Measurements from ENCODE around the gene CAMKMT.

Gene CAMKMT

GRCh38 chr2:44805401-44806235, 443.9 kb downstream of the CAMKMT start:
- in situ Hi-C loops (cut with HindIII; ENCODE audit: low sequenced_read_pairs): no loop called here
- H3K4me3 ChIP-seq (ENCODE audit: low read depth, low read length): no peak overlapping the region
- no peak for TF ChIP-seq CTCF (IDR thresholded peaks at IDR 0.05; ENCODE audit: low read depth, low read length)
- no peak for DNase-seq (ENCODE audit: low read depth, low spot score)

GRCh38 chr2:44807201-44808025, 445.7 kb downstream of the CAMKMT start:
- TF ChIP-seq CTCF (IDR thresholded peaks at IDR 0.05; ENCODE audit: low read depth, low read length): no peak
- in situ Hi-C loops (cut with HindIII; ENCODE audit: low sequenced_read_pairs): no loop called here
- H3K4me3 ChIP-seq (ENCODE audit: low read depth, low read length): no peak overlapping the region
- peak; percentile 3 for DNase-seq (ENCODE audit: low read depth, low spot score)

DNA sequence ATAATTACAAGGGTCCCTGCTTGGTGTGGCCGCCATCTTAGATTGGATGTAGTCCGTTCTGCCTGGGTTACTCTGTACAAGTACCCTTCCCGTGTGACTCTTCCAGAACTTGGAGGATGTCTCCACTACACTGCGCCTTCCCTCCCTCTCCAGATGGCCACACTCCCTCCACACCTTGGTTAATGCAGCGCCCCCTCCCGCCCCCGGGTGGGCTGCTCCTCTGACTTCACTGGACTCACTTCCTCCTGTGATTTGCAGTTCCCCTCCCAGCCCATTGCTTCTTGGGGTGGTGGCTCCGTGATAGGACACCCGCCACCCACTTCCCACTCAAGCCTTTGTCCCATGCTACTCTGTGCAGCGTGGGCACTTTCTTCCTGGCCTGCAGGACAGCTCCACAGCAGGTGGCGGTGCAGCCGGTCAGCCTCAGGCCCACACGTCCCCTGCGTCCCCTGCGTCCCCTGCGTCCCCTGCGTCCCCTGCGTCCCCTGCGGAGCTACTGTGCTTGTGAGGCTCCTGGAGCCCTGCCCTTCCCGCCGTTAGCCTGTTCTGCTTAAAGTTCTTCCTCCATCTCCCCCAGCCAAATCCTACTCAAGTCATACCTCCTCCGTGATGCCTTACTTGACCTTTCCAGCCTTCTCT, 449.3 kb downstream of the CAMKMT start:
- in situ Hi-C loops (cut with HindIII; ENCODE audit: low sequenced_read_pairs): no loop called here
- no peak for DNase-seq (ENCODE audit: low read depth, low spot score)
- H3K4me3 ChIP-seq (ENCODE audit: low read depth, low read length): no peak overlapping the region
- no peak for TF ChIP-seq CTCF (IDR thresholded peaks at IDR 0.05; ENCODE audit: low read depth, low read length)

DNA sequence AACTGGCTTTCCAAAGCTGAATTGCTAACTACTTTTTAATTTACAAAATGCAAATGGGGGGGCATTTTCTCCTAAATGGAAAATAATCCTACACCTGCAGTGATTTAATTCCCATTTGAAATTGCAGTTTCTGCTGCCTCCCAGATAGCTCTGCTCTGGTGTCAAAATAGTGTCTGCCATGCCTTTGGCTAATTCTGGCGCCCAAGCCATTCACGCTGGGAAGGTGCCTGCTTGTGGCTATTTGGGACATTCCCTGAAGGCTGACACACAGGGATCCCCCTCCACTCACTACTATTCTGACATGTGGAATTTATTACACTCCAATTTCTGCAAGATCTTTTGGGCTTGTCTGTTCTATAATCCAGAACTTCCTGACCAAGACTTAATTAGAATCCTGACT, 451.4 kb downstream of the CAMKMT start:
- in situ Hi-C loops (cut with HindIII; ENCODE audit: low sequenced_read_pairs): no loop called here
- no peak for DNase-seq (ENCODE audit: low read depth, low spot score)
- no peak for TF ChIP-seq CTCF (IDR thresholded peaks at IDR 0.05; ENCODE audit: low read depth, low read length)
- no peak overlapping the region for H3K4me3 ChIP-seq (ENCODE audit: low read depth, low read length)

- in situ Hi-C loops (cut with HindIII; ENCODE audit: low sequenced_read_pairs): no loop called here
- TF ChIP-seq CTCF (IDR thresholded peaks at IDR 0.05; ENCODE audit: low read depth, low read length): no peak
- H3K4me3 ChIP-seq (ENCODE audit: low read depth, low read length): no peak overlapping the region
- no peak for DNase-seq (ENCODE audit: low read depth, low spot score)
These were observed 451.9 kb downstream of the CAMKMT start for GRCh38 chr2:44813658-44814057.

- H3K4me3 ChIP-seq (ENCODE audit: low read depth, low read length): no peak overlapping the region
- no peak for TF ChIP-seq CTCF (IDR thresholded peaks at IDR 0.05; ENCODE audit: low read depth, low read length)
- in situ Hi-C loops (cut with HindIII; ENCODE audit: low sequenced_read_pairs): no loop called here
- DNase-seq (ENCODE audit: low read depth, low spot score): no peak
These were observed 455.5 kb downstream of the CAMKMT start for GRCh38 chr2:44817256-44817655.

Data from astrocyte of the spinal cord (primary cell).